ENCODE data around the gene ELK3.

- TF ChIP-seq EP300 (IDR thresholded peaks at IDR 0.05; ENCODE audit: borderline replicate concordance in 1 of 2, low read depth in 2 of 2, low read length in 2 of 2) (no peak), CTCF (IDR thresholded peaks at IDR 0.05; ENCODE audit: control extremely low read depth in 1 of 3, insufficient read depth in 1 of 3, low read depth in 1 of 3, low read length in 3 of 3) (no peak), JUND (IDR thresholded peaks at IDR 0.05; ENCODE audit: low read length) (no peak), KDM1A (IDR thresholded peaks at IDR 0.05; ENCODE audit: borderline replicate concordance, low read length) (no peak), SP1 (IDR thresholded peaks at IDR 0.05; ENCODE audit: low read depth, low read length) (no peak), CHD1 (IDR thresholded peaks at IDR 0.05; ENCODE audit: low read depth, low read length) (no peak), RAD21 (IDR thresholded peaks at IDR 0.05 in 1 of 2, conservative IDR thresholded peaks at IDR 0.05 in 1 of 2; ENCODE audit: low read depth in 2 of 2, low read length in 2 of 2) (no peak), RFX5 (IDR thresholded peaks at IDR 0.05; ENCODE audit: borderline replicate concordance, low read depth, low read length) (no peak)
Observed at GRCh38 chr12:96310067-96310466, 115.9 kb downstream of the ELK3 start.
